Liver (tissue), 9 donors: Measurements from ENCODE around the gene FOXO6. TPM values are rescaled to one million over a fixed set of nuclear protein-coding genes. Genes with fewer than 3 reads are reported as not detected.
A peak's percentile ranks its signal among the peaks of the same experiment; 100 is the strongest.

Experiments used
- DNase-seq: peaks from one replicate; pipeline ENCODE4 v3.0.0-alpha.2; 2017; ENCODE audit warnings: low spot score
- H3K27ac ChIP-seq, 2 donors: one replicate each; pipeline ENCODE4 v1.7.0; 2013; ENCODE audit warnings: inconsistent platforms in 2 of 2, low read length in 2 of 2, control low read depth in 1 of 2, low read depth in 1 of 2, mild to moderate bottlenecking in 1 of 2
- H3K27me3 ChIP-seq, 4 donors: one replicate each; pipeline versions ENCODE4 v1.6.1 to v1.7.0; 2013; ENCODE audit warnings: low read length in 3 of 4, inconsistent platforms in 1 of 4, mild to moderate bottlenecking in 1 of 4, moderate library complexity in 1 of 4; ENCODE audit not compliant: control insufficient read depth in 4 of 4, insufficient read depth in 4 of 4
- H3K36me3 ChIP-seq, 4 donors: one replicate each; pipeline versions ENCODE4 v1.6.1 to v1.7.0; 2013; ENCODE audit warnings: low read length in 3 of 4, mild to moderate bottlenecking in 3 of 4, low read depth in 1 of 4, moderate library complexity in 1 of 4; ENCODE audit not compliant: control insufficient read depth in 4 of 4, insufficient read depth in 3 of 4
- H3K4me1 ChIP-seq, 4 donors: one replicate each; pipeline versions ENCODE4 v1.6.1 to v1.7.0; 2013; ENCODE audit warnings: low read length in 3 of 4, mild to moderate bottlenecking in 3 of 4, moderate library complexity in 1 of 4; ENCODE audit not compliant: control insufficient read depth in 4 of 4, insufficient read depth in 4 of 4
- H3K4me3 ChIP-seq, 3 donors: one replicate each; pipeline versions ENCODE4 v1.6.1 to v1.7.0; 2013; ENCODE audit warnings: low read length in 3 of 3, control low read depth in 1 of 3, low read depth in 1 of 3, mild to moderate bottlenecking in 1 of 3
- H3K9ac ChIP-seq, 2 donors: one replicate each; pipeline ENCODE4 v1.7.0; 2013; ENCODE audit warnings: low read length in 2 of 2, mild to moderate bottlenecking in 2 of 2, moderate library complexity in 2 of 2, control low read depth in 1 of 2, low read depth in 1 of 2
- H3K9me3 ChIP-seq, 4 donors: one replicate each; pipeline versions ENCODE4 v1.6.1 to v1.7.0; 2013; ENCODE audit warnings: low read length in 3 of 4; ENCODE audit not compliant: control insufficient read depth in 4 of 4
- CTCF ChIP-seq: fragments of 150-350 bp; IDR thresholded peaks from 2 replicates; pipeline ENCODE4 v1.5.1; 2017; ENCODE audit warnings: improper control_type of control experiment, low read depth, low read length; ENCODE audit not compliant: missing input control
- FOXA1 ChIP-seq: IDR thresholded peaks from 2 replicates; pipeline ENCODE4 v1.6.1; 2016; ENCODE audit warnings: antibody characterized with exemption
- FOXA2 ChIP-seq: IDR thresholded peaks from 2 replicates; pipeline ENCODE4 v1.6.1; 2016; ENCODE audit warnings: antibody characterized with exemption
- HNF4A ChIP-seq, 2 donors: conservative IDR thresholded peaks; 2 replicates each; pipeline ENCODE4 v1.6.1; 2016; ENCODE audit warnings: antibody characterized with exemption in 2 of 2, mild to moderate bottlenecking in 2 of 2
- MAX ChIP-seq: IDR thresholded peaks from 2 replicates; pipeline ENCODE4 v1.6.1; 2016; ENCODE audit warnings: antibody characterized with exemption
- REST ChIP-seq: IDR thresholded peaks from 2 replicates; pipeline ENCODE4 v1.6.1; 2016; ENCODE audit warnings: antibody characterized with exemption, mild to moderate bottlenecking
- RXRA ChIP-seq, 2 donors: IDR thresholded peaks; 2 replicates each; pipeline ENCODE4 v1.6.1; 2017 to 2018; ENCODE audit warnings: antibody characterized with exemption in 2 of 2, mild to moderate bottlenecking in 1 of 2
- SP1 ChIP-seq: IDR thresholded peaks from 2 replicates; pipeline ENCODE4 v1.6.1; 2018; ENCODE audit warnings: antibody characterized with exemption, mild to moderate bottlenecking
- TAF1 ChIP-seq: conservative IDR thresholded peaks from 2 replicates; pipeline ENCODE4 v1.6.1; 2016; ENCODE audit warnings: antibody characterized with exemption, mild to moderate bottlenecking
- ZBTB33 ChIP-seq: IDR thresholded peaks from 2 replicates; pipeline ENCODE4 v1.6.1; 2016; ENCODE audit warnings: antibody characterized with exemption
- WGBS: extraction: QIAGEN DNeasy Blood & Tissue Kit; methylation state at CpG from one replicate; pipeline ENCODE4 v1.1.7; 2013; 5-methylcytosine and 5-hydroxymethylcytosine counted together
- polyA plus RNA-seq, 2 donors: library from polyadenylated mRNA; stranded (reverse) in 1 of 2; unstranded in 1 of 2; fragments of 200-250 nt in 1 of 2; fragments of >200 nt in 1 of 2; fragmentation: Nextera tagmentation in 1 of 2; extraction: Ambion mirVana in 1 of 2; gene quantifications; one replicate each; pipeline versions ENCODE4 v1.2.1 to v1.2.3, GENCODE V29; 2013 to 2015
- total RNA-seq, 2 donors: library from RNA; depleted of rRNA; stranded (reverse); fragments of >200 nt; gene quantifications; one replicate each; pipeline ENCODE4 v1.2.3, GENCODE V29; 2014
- donor health status: healthy.
- donor health status: healthy.
- donor health status: healthy.
- donor health status: healthy.
- donor health status: healthy.

Gene FOXO6
- total RNA-seq (under 1 TPM; 0.08 to 0.09 TPM), polyA plus RNA-seq (under 1 TPM in 1 of 2 donors, not detected in 1; 0.02 TPM)

GRCh38 chr1:41360786-41361494 is at the start of gene FOXO6:
TSS of gene FOXO6 (plus strand) at chr1:41361434.
- 2% methylated on average over 63 of the region's 63 CpGs for WGBS
- TF ChIP-seq FOXA1 (no peak), SP1 (peak; percentile 63), REST (peak; percentile 19), FOXA2 (peak; percentile 30), TAF1 (no peak), RXRA (IDR thresholded peaks at IDR 0.05) (no peak), MAX (no peak), CTCF (peak; percentile 54), ZBTB33 (no peak)
- Histone ChIP-seq H3K4me1 (peaks cover 8 to 18% (median 10%) of the 10 kb centered on the region in 4 donors), H3K36me3 (no peaks in the 10 kb centered on the region), H3K9ac (no peak within 1 kb of the TSS), H3K27ac (no peak within 1 kb of the TSS), H3K9me3 (no peaks in the 10 kb centered on the region), H3K27me3 (peaks cover 0 to 10% (median 2%) of the 10 kb centered on the region in 4 donors), H3K4me3 (peak within 1 kb of the TSS; percentile 21 to 69 (median 29))
- peak; percentile 95 for DNase-seq

- TF ChIP-seq SP1 (no peak), HNF4A (conservative IDR thresholded peaks at IDR 0.05) (no peak)
- no peak overlapping the region for H3K27ac ChIP-seq
- no peaks in the 10 kb centered on the region for H3K4me1 ChIP-seq
- no peak overlapping the region for H3K9ac ChIP-seq
- H3K36me3 ChIP-seq: no peaks in the 10 kb centered on the region
- DNase-seq: no peak
- no peak overlapping the region for H3K4me3 ChIP-seq
- no peaks in the 10 kb centered on the region for H3K9me3 ChIP-seq
- WGBS: 94% methylated on average over 4 of the region's 4 CpGs
- H3K27me3 ChIP-seq: no peaks in the 10 kb centered on the region
These were observed 48.1 kb upstream of the FOXO6 start for GRCh38 chr1:41312991-41313645.
